SK-N-SH treated with all-trans-retinoic acid at 6 μM for 48 hours (cell line): ENCODE measurements around the gene MAP1B.
A peak's percentile ranks its signal among the peaks of the same experiment; 100 is the strongest.

Source experiments
- ATAC-seq: fragments of 200-7000 bp; cut with Tn5 transposase; 3 replicates; pipeline ENCODE4 v1.9.1; 2020; ENCODE audit warnings: mild to moderate bottlenecking, moderate library complexity
- ARNTL ChIP-seq: fragments of 450-650 bp; formaldehyde crosslinking; IDR thresholded peaks from 2 replicates; pipeline ENCODE4 v1.5.0; 2020; ENCODE audit warnings: low read depth, mild to moderate bottlenecking, moderate library complexity, borderline replicate concordance
- BACH2 ChIP-seq: fragments of 250-450 bp; sonication (Bioruptor Pico); IDR thresholded peaks from 2 replicates; pipeline ENCODE4 v1.9.0; 2021; ENCODE audit warnings: mild to moderate bottlenecking, borderline replicate concordance
- CSDC2 ChIP-seq: fragments of 250-450 bp; sonication (Bioruptor Pico); IDR thresholded peaks from 2 replicates; pipeline ENCODE4 v1.5.0; 2020; ENCODE audit warnings: mild to moderate bottlenecking, moderate library complexity
- ESRRG ChIP-seq: fragments of 250-450 bp; sonication (Bioruptor Pico); IDR thresholded peaks from 2 replicates; pipeline ENCODE4 v1.6.1; 2021; ENCODE audit warnings: mild to moderate bottlenecking
- GLIS3 ChIP-seq: fragments of 250-450 bp; sonication (Bioruptor Pico); IDR thresholded peaks from 2 replicates; pipeline ENCODE4 v1.5.0; 2020; ENCODE audit warnings: mild to moderate bottlenecking, moderate library complexity
- ISL1 ChIP-seq: fragments of 250-450 bp; sonication (Bioruptor Pico); IDR thresholded peaks from 2 replicates; pipeline ENCODE4 v2.1.2; 2022; ENCODE audit warnings: mild to moderate bottlenecking, moderate library complexity
- OSR1 ChIP-seq: fragments of 250-450 bp; sonication (Bioruptor Pico); IDR thresholded peaks from 2 replicates; pipeline ENCODE4 v1.8.0; 2022; ENCODE audit warnings: moderate library complexity, mild to moderate bottlenecking, inconsistent platforms
- PATZ1 ChIP-seq: fragments of 250-450 bp; sonication (Bioruptor Pico); IDR thresholded peaks from 2 replicates; pipeline ENCODE4 v1.8.0; 2020; ENCODE audit warnings: mild to moderate bottlenecking, moderate library complexity, borderline replicate concordance
- RARB ChIP-seq: fragments of 250-450 bp; sonication (Bioruptor Pico); IDR thresholded peaks from 2 replicates; pipeline ENCODE4 v1.8.0; 2021; ENCODE audit warnings: mild to moderate bottlenecking, moderate library complexity
- SNAI2 ChIP-seq: fragments of 250-450 bp; sonication (Bioruptor Pico); IDR thresholded peaks from 2 replicates; pipeline ENCODE4 v1.5.0; 2020; ENCODE audit warnings: mild to moderate bottlenecking, moderate library complexity
- TCF4 ChIP-seq: fragments of 250-450 bp; sonication (Bioruptor Pico); IDR thresholded peaks from 2 replicates; pipeline ENCODE4 v1.8.0; 2021; ENCODE audit warnings: mild to moderate bottlenecking, moderate library complexity, borderline replicate concordance
- TOX ChIP-seq: fragments of 250-450 bp; sonication (Bioruptor Pico); IDR thresholded peaks from 2 replicates; pipeline ENCODE4 v1.8.0; 2021; ENCODE audit warnings: mild to moderate bottlenecking, moderate library complexity, borderline replicate concordance
- TSHZ2 ChIP-seq: fragments of 250-450 bp; sonication (Bioruptor Pico); IDR thresholded peaks from 2 replicates; pipeline ENCODE4 v1.5.0; 2020; ENCODE audit warnings: mild to moderate bottlenecking, moderate library complexity
- ZC3H10 ChIP-seq: fragments of 250-450 bp; sonication (Bioruptor Pico); IDR thresholded peaks from 2 replicates; pipeline ENCODE4 v1.5.1; 2021; ENCODE audit warnings: mild to moderate bottlenecking, moderate library complexity
- ZFP3 ChIP-seq: fragments of 250-450 bp; sonication (Bioruptor Pico); IDR thresholded peaks from 2 replicates; pipeline ENCODE4 v1.5.0; 2020; ENCODE audit warnings: mild to moderate bottlenecking, moderate library complexity
- ZNF565 ChIP-seq: fragments of 450-650 bp; formaldehyde crosslinking; conservative IDR thresholded peaks from 2 replicates; pipeline ENCODE4 v1.5.0; 2020; ENCODE audit warnings: low read depth, mild to moderate bottlenecking, moderate library complexity
- ZNF70 ChIP-seq: fragments of 450-650 bp; formaldehyde crosslinking; IDR thresholded peaks from 2 replicates; pipeline ENCODE4 v1.5.0; 2020; ENCODE audit warnings: mild to moderate bottlenecking, moderate library complexity
- TF ChIP-seq, protein P1 (sequence below): fragments of 250-450 bp; sonication (Bioruptor Pico); IDR thresholded peaks from 2 replicates; pipeline ENCODE4 v1.5.1; 2021; ENCODE audit warnings: mild to moderate bottlenecking, moderate library complexity
- TF ChIP-seq, protein P2 (sequence below): fragments of 250-450 bp; sonication (Bioruptor Pico); IDR thresholded peaks from 2 replicates; pipeline ENCODE4 v1.5.1; 2020; ENCODE audit warnings: low read depth, mild to moderate bottlenecking, moderate library complexity
- TF ChIP-seq, protein P3 (sequence below): fragments of 250-450 bp; sonication (Bioruptor Pico); IDR thresholded peaks from 2 replicates; pipeline ENCODE4 v1.8.0; 2021; ENCODE audit warnings: low read depth, mild to moderate bottlenecking, moderate library complexity, borderline replicate concordance

MAP1B gene

DNA sequence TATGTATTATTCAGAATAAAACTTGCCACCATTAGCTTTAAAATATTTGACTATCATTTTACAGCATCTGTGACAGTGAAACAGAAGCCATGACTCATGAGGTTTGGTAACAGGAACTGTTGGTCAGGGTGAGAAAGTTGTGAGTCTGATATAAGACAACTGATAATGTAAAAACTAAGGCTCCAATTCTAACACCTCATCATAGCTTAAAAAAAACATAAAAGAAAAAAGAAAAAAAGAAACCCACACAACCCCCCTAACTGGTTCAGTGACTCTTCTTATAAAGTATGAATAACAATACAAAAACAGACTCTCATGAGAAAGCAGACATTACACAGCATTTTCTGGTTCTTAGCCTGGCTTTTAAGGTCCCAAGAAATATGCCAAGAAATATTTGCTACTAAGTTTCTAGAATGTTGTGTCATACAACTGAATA, 127.0 kb downstream of the MAP1B start:
- TF ChIP-seq ISL1 (CRISPR knock-in tag) (0 out of 2 replicates have a peak, but pooled peaks have one; percentile 12), ZC3H10 (CRISPR knock-in tag) (no peak), ZFP3 (CRISPR knock-in tag) (no peak), RARB (CRISPR knock-in tag) (no peak), SNAI2 (CRISPR knock-in tag) (no peak), CSDC2 (CRISPR knock-in tag) (no peak)
- TF ChIP-seq, protein P1, sequence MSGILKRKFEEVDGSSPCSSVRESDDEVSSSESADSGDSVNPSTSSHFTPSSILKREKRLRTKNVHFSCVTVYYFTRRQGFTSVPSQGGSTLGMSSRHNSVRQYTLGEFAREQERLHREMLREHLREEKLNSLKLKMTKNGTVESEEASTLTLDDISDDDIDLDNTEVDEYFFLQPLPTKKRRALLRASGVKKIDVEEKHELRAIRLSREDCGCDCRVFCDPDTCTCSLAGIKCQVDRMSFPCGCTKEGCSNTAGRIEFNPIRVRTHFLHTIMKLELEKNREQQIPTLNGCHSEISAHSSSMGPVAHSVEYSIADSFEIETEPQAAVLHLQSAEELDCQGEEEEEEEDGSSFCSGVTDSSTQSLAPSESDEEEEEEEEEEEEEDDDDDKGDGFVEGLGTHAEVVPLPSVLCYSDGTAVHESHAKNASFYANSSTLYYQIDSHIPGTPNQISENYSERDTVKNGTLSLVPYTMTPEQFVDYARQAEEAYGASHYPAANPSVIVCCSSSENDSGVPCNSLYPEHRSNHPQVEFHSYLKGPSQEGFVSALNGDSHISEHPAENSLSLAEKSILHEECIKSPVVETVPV, result no peak
- peak; percentile 71 for ATAC-seq

- TF ChIP-seq PATZ1 (CRISPR knock-in tag) (no peak), ZNF70 (CRISPR knock-in tag) (no peak)
- TF ChIP-seq, protein P2, sequence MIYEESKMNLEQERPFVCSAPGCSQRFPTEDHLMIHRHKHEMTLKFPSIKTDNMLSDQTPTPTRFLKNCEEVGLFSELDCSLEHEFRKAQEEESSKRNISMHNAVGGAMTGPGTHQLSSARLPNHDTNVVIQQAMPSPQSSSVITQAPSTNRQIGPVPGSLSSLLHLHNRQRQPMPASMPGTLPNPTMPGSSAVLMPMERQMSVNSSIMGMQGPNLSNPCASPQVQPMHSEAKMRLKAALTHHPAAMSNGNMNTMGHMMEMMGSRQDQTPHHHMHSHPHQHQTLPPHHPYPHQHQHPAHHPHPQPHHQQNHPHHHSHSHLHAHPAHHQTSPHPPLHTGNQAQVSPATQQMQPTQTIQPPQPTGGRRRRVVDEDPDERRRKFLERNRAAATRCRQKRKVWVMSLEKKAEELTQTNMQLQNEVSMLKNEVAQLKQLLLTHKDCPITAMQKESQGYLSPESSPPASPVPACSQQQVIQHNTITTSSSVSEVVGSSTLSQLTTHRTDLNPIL (CRISPR knock-in tag), result no peak
- TF ChIP-seq, protein P3, sequence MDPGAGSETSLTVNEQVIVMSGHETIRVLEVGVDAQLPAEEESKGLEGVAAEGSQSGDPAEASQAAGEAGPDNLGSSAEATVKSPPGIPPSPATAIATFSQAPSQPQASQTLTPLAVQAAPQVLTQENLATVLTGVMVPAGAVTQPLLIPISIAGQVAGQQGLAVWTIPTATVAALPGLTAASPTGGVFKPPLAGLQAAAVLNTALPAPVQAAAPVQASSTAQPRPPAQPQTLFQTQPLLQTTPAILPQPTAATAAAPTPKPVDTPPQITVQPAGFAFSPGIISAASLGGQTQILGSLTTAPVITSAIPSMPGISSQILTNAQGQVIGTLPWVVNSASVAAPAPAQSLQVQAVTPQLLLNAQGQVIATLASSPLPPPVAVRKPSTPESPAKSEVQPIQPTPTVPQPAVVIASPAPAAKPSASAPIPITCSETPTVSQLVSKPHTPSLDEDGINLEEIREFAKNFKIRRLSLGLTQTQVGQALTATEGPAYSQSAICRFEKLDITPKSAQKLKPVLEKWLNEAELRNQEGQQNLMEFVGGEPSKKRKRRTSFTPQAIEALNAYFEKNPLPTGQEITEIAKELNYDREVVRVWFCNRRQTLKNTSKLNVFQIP (CRISPR knock-in tag), result no peak
- no peak for ATAC-seq
Measured at GRCh38 chr5:72234868-72235267, 127.6 kb downstream of the MAP1B start.

- TF ChIP-seq, protein P2 (CRISPR knock-in tag), result no peak
- TF ChIP-seq TCF4 (CRISPR knock-in tag) (no peak), SNAI2 (CRISPR knock-in tag) (no peak), ZFP3 (CRISPR knock-in tag) (no peak), ZC3H10 (CRISPR knock-in tag) (no peak)
- TF ChIP-seq, protein P3 (CRISPR knock-in tag), result no peak
- TF ChIP-seq, protein P1, result no peak
- no peak; the same call in 2 of the 3 replicates for ATAC-seq
Measured at GRCh38 chr5:72235725-72236124, 128.4 kb downstream of the MAP1B start.

DNA sequence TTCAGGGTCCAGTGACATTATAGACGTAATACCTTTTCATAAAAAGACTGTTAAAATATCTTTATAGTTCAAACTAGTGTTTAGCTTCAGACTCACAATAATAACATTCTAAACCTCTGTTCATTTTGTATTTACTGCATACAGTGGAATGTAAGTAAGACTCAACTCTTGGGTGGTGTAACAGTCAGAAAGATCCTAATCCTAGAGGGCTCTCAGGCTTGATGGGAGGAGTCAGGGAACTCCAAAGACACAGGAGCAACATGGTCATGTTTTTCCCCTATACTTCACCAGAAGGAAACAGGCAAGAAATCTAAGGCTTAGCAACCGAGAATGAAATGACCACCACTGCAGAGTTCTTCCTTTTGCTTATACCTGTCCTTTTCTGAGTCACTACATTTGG, 130.1 kb downstream of the MAP1B start:
- no peak for ATAC-seq
- TF ChIP-seq ESRRG (CRISPR knock-in tag) (no peak), GLIS3 (CRISPR knock-in tag) (no peak), TSHZ2 (CRISPR knock-in tag) (no peak), OSR1 (CRISPR knock-in tag) (no peak), TCF4 (CRISPR knock-in tag) (no peak), ISL1 (CRISPR knock-in tag) (no peak), BACH2 (CRISPR knock-in tag) (no peak), ZNF565 (CRISPR knock-in tag) (no peak), TOX (CRISPR knock-in tag) (no peak), ARNTL (CRISPR knock-in tag) (no peak)
- TF ChIP-seq, protein P2 (CRISPR knock-in tag), result no peak
